GM12801 (cell line): ENCODE measurements around the gene DPP7.

ENCODE experiments used
- TF ChIP-seq, protein P1 (sequence below): IDR thresholded peaks from one replicate; pipeline ENCODE4 v1.5.1; 2011; ENCODE audit warnings: control low read depth; ENCODE audit not compliant: insufficient read length; ENCODE audit errors: extremely low read depth

The DPP7 gene

DNA sequence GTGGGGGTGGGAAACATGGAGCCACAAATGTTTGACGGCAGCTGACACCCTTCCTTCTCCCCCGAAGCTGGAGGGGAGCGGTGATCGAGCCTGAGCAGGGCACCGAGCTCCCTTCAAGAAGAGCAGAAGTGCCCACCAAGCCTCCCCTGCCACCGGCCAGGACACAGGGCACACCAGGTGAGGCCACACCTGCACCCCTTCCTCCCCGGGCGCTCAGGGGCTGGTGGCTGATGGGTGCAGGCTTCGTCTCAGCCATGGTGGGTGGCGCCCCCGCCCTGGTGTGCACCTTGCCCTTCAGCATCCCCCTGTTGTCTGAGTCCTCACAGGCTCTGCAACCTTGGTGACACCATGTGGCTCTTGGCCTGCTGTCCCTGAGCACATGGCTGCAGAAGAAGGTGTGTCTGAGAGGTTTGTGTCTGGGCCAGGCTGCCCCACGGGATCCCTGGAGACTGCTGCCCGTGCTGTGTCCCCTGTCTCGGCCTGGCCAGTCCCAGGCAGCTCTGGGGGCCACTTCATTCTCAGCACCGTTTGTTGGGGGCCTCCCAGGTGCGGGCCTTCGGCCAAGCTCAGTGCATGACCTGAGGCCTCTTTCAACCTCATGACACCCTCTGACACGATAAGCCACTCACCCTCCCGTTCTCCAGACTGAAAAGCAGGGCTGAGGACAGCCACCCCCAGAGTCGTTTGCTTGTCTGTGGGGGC is 16.6 kb downstream of the DPP7 start:
- TF ChIP-seq, protein P1, sequence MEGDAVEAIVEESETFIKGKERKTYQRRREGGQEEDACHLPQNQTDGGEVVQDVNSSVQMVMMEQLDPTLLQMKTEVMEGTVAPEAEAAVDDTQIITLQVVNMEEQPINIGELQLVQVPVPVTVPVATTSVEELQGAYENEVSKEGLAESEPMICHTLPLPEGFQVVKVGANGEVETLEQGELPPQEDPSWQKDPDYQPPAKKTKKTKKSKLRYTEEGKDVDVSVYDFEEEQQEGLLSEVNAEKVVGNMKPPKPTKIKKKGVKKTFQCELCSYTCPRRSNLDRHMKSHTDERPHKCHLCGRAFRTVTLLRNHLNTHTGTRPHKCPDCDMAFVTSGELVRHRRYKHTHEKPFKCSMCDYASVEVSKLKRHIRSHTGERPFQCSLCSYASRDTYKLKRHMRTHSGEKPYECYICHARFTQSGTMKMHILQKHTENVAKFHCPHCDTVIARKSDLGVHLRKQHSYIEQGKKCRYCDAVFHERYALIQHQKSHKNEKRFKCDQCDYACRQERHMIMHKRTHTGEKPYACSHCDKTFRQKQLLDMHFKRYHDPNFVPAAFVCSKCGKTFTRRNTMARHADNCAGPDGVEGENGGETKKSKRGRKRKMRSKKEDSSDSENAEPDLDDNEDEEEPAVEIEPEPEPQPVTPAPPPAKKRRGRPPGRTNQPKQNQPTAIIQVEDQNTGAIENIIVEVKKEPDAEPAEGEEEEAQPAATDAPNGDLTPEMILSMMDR: no peak

DNA sequence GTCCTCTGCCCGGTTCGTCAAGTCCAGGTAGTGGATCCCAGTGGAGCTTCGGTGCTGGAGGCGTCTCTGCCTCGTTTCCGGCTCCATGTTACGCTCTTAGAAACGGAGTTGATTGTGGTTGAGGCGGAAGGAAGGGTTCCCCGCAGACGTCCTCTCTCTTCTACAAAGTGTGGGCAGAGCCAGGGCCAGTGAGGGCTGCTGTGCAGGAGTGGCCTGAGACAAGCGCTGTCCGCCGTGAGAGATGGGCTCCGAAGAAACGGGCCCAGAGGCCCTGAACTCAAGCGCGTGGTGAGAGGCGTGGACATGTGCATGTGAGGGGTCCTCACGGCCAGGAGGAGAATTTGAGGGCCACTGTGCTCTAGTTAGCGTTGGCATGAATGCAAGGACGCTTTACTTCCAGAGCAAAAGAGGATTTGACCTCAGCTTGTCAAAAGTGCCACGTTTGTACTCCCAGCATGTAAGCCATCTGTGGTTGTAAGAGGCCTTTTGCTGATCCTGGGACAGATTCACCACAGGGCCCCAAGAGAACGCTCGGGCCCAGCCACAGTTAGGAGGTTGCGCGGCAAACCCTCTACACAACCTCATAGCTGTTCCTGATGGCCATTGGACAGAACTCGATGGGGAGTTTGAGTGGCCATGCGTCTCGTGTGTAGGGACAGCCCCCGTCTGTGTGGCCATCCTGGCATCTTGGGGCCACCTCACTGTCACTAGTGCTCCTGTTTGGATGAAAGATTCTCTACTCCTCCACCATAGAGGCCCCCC is 17.6 kb downstream of the DPP7 start:
- TF ChIP-seq, protein P1: no peak

DNA sequence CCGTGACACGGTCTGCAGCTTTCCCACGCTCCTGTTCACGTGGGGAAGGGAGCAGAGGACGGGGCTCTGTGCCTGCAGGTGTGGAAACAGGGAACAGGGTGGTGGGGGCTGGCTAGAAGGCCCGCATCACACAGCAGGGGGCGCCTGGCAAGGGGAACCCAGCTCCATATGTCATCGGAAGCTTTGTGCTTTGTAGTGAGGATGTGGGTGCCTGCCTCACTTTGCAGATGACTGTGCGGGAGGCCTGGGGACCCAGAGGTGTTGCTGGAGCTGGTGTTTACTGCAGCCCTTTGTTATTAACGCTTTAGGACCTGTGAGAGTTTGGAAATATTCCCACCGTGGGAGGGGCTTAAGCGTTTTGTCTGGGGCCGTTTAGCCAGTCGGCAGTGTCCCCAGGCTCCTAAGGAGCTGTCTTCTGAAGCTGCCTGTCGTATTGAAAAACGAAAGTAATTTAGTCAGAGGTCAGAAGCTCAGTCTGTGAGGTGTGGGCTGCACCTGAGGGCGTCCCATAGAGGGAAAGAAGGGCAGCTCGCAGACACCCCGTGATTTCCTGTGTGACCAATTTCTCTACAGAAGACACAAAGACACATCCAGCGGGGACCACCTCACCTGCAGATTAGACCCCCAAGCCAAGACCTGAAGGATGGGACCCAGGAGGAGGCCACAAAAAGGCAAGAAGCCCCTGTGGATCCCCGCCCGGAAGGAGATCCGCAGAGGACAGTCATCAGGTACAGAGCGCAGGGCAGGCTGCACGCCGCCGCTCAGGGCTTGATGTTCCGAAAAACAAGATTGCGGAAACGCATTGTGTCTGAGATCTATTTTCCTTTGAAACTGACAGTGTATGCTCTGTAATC is 18.6 kb downstream of the DPP7 start:
- TF ChIP-seq, protein P1: no peak

DNA sequence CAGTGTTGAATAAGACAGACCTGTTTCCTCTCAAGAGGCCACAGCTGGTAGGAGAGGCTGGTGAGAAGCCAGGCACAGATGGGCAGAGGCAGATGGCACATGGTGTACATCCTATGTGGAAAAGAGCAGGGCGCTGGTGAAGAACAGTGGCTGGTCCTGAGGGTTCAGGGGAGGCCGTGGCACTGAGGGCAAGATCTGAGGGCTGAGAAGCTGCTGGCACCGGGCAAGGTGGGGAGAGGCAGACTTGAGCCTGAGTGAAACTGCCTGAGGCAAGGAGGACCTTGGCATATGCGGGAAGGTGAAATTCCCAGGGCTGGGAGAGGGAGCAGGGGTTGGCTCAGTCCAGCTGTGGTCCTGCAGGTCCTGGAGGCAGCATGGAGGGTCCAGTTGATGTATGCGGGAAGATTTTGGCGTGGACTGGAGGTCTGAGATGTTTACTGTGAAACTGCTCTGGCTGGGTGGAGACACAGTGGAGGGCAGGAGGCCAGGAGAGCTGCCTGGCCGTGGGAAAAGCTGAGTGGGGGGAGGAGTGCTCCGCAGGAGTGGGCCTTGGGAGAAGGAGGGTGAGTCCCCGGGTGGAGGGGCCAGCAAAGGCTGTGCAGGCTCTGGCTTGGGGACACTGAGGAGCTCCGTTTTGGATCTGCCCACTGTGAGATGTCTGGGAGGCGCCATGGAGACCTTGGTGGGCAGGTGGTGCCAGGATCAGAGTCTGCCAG is 25.1 kb downstream of the DPP7 start:
- TF ChIP-seq, protein P1: no peak

DNA sequence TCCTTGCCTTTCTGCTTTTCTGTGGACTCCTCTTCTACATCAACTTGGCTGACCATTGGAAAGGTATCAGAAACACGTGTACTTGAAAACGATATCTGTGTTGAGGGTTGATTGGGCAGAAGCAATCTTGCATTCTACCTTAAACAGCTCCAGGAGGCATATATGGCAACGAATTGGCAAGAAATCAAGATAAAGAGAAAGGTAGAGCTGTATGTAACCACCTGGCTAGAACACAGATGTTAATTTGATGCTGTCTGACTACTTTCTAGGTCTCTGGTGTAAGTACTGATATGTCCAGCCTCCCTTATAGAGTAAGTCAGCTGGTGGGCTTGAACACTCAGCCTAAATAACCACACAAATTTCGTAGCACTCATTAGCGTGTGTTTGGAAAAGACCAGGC is 26.4 kb downstream of the DPP7 start:
- TF ChIP-seq, protein P1: no peak

DNA sequence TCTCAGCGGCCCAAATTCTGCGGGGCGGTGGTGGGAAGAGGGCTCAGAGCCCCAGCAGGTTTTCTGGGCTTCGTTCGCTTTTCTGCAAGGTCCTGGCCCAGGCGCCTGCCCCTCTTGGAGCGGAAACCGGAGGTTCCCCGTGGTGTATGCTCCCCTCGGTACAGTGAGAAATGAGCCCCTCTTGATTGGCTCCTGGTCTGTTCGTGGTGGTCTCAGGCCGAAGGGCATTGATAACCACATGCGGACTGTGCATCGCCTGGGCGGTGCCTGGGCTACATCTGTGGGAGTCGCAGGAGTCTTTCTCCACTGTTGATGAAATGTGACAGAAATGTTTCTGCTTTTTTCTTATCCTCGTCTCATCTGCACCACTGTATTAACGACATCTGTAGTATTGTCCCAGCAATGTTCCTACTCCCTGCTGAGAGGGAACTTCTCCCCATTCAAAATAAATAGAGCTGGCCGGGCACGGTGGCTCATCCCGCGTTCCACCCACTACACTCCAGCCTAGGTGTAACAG is 27.1 kb downstream of the DPP7 start:
- TF ChIP-seq, protein P1: no peak
